Measurements from ENCODE around the gene S1PR4.

S1PR4 gene

DNA sequence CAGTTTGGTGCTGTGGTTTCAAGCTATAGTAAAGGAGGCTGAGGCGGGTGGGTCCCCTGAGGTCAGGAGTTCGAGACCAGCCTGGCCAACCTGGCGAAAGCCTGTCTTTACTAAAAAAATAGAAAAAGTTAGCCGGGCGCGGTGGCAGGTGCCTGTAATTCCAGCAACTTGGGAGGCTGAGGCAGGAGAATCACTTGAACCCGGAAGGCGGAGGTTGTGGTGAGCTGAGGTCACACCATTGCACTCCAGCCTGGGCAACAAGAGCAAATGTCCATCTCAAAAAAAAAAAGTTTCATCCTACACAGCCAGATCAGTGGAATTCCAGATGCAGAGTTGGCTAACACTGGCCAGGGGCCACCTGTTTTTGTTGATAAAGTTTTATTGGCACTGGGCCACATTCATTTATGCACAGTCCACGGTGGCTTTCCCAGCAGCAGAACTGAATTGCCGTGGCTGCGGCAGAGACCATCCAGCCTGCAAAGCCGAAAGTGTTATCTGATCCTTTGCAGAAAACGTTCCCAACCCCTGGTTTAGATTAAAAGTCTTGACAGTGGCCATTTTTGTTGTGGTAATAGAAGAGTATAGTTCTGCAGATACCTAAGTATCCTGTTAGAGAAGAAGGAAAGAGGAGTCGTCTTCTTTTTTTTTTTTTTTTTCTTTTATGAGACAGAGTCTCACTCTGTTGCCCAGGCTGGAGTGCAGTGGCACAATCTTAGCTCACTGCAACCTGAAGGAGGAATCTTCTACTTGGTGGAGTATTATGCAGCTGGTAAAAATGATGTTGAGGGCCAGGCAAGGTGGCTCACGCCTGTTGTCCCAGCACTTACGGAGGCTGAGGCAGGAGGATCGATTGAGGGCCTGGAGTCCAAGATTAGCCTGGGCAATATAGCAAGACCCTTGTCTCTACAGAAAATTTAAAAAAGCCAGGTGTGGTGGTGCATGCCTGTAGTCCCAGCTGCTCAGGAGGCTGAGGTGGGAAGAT lies 15.8 kb downstream of the S1PR4 start:
- POLR2A ChIA-PET (ENCODE audit: low non-redundant PET): no interaction called here
- DNase-seq (ENCODE audit: low spot score): no peak
- CTCF ChIA-PET: interaction anchor here (0.6 to 0.9 kb wide), 2 partner anchors 54 to 86 kb away, joined by 3 read pairs; no protein-coding TSS in a partner anchor
- peak overlapping the region; percentile 23 for H3K27ac ChIP-seq
- TF ChIP-seq, protein P1, sequence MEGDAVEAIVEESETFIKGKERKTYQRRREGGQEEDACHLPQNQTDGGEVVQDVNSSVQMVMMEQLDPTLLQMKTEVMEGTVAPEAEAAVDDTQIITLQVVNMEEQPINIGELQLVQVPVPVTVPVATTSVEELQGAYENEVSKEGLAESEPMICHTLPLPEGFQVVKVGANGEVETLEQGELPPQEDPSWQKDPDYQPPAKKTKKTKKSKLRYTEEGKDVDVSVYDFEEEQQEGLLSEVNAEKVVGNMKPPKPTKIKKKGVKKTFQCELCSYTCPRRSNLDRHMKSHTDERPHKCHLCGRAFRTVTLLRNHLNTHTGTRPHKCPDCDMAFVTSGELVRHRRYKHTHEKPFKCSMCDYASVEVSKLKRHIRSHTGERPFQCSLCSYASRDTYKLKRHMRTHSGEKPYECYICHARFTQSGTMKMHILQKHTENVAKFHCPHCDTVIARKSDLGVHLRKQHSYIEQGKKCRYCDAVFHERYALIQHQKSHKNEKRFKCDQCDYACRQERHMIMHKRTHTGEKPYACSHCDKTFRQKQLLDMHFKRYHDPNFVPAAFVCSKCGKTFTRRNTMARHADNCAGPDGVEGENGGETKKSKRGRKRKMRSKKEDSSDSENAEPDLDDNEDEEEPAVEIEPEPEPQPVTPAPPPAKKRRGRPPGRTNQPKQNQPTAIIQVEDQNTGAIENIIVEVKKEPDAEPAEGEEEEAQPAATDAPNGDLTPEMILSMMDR (conservative IDR thresholded peaks at IDR 0.05; ENCODE audit: low read depth): no peak

DNA sequence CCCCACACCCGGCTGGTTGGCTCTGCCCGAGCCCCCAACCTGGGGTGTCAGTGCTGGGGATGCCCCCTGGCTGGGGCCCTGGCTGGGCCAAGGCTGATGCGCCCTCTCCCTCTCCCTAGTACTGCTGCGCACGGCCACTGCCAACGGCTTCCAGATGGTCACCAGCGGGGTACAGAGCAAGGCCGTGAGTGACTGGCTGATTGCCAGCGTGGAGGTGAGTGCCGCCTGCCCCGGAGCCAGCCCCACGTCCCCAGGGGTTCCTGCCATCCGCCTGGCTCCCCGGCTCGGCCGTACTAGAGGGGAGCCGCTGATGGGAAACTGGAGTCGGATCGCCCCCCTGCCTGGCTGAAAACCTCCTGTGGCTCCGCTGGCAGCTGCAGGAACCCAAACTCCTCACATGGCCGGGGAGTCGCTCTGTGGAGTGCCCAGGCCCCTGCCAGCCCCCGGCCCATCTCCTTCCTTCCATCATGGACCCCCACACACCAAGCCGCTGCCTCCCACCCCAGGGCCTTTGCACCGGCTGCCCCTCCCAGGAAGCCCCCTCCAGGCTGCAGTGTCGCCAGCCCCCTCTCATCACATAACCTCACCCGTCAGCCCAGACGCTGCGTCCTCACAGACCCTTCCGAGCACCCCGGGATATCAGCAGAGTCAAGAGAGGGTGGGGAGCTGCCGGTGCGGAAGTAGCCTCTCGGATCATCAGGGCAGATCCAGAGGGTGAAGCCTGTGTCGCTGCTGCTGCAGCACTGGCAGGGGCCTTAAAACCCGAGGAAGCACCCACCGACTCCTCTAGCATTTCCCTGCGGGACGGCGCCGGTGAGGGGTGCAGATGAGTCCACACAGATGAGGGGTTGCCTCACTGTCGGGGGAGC lies 17.7 kb downstream of the S1PR4 start:
- TF ChIP-seq, protein P1 (conservative IDR thresholded peaks at IDR 0.05; ENCODE audit: low read depth): no peak
- ChIA-PET POLR2A (ENCODE audit: low non-redundant PET) (no interaction called here), CTCF (no interaction called here)
- no peak for DNase-seq (ENCODE audit: low spot score)
- H3K27ac ChIP-seq: peak overlapping the region; percentile 41; the same call in 1 of the 2 replicates

DNA sequence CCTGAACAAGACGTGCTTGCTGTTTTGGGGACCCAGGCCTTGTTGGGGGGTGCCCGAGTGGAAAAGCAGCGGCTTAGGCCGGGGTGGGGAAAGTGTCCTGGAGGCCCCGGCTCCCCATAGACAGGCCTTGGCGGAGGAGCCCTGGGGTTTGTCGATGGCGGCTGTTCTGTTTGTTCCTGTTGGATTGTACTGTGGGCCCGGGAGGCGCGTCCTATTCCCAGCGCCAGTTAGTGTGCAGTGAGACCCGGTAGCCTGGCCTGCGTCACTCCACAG lies 18.3 kb downstream of the S1PR4 start:
- DNase-seq (ENCODE audit: low spot score): no peak
- H3K27ac ChIP-seq: peak overlapping the region; percentile 41
- POLR2A ChIA-PET (ENCODE audit: low non-redundant PET): no interaction called here
- CTCF ChIA-PET: no interaction called here
- TF ChIP-seq, protein P1 (conservative IDR thresholded peaks at IDR 0.05; ENCODE audit: low read depth): no peak

DNA sequence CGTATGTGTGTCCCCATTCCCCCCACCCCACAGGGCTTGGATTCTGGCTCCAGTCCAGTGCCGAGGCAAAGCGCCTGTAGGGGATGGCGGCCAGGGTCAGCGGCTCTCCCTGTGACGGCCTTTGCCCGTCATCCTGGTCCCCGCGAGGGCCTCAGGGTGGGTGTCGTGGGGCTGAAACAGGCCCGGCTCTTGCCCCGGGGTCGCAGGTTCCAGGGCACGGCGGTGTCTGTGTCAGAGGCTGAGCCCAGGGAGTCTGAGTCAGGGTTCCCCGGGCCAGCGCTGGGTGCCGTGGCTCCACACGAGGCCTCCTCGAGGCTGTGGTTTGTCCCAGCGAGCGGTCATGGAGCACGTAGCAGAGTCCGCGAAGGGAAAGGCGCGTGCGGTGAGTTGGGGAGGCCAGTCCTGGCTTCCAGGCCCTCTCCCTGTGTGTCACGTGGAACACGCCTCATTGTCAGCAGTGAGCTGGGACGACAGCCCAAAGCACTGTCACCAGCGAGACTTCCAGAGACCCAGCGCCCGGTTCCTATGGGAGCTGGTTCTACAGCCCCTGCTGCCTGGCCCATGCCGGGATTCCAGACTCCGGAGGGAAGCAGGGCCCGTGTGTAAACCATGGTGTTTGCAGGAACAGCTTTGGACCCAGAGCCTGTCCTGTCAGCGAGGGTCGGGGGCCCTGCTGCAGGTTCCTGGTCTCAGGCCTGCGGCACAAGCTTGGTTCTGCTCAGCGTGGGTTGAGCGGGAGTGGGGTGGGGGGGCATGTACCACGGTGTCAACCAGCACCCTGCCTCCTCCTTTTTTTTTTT lies 20.5 kb downstream of the S1PR4 start:
- H3K27ac ChIP-seq: peak overlapping the region; percentile 9; the same call in 1 of the 2 replicates
- CTCF ChIA-PET: no interaction called here
- TF ChIP-seq, protein P1 (conservative IDR thresholded peaks at IDR 0.05; ENCODE audit: low read depth): no peak
- POLR2A ChIA-PET (ENCODE audit: low non-redundant PET): interaction anchor here (0.6 kb wide), 2 partner anchors 33 to 562 kb away, joined by 3 to 4 read pairs; no protein-coding TSS in a partner anchor
- DNase-seq (ENCODE audit: low spot score): no peak

DNA sequence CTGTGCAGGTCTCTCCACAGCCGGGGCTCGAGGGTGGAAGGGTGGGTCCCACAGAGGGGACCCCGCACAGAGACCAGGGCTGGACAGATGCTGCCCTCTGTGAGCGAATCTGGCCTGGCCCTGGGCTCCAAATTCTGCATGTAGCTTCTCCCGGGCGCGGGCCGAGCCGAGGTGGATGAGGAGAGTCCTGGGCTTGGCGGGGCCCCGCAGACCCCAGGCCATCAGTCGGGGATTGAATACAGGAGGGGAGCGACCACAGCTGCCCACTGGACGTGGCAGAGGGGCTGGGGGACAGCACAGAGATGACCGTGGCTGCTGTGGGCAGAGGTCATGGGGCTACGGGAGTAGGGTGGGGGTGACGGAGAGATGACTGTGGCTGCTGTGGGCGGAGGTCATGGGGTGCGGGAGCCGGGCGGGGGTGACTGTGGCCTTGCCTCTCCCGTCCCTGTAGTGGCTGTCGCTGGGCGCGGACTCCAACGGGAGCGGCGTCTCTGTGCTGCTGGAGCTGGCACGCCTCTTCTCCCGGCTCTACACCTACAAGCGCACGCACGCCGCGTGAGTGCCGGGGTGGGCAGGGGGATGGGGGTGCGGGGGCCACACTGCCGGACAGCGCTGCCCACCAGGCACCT lies 22.6 kb downstream of the S1PR4 start:
- TF ChIP-seq, protein P1 (conservative IDR thresholded peaks at IDR 0.05; ENCODE audit: low read depth): no peak
- DNase-seq (ENCODE audit: low spot score): no peak
- CTCF ChIA-PET: no interaction called here
- POLR2A ChIA-PET (ENCODE audit: low non-redundant PET): no interaction called here
- no peak overlapping the region for H3K27ac ChIP-seq
